ENCODE results near the gene EHD4. TPM values are rescaled to one million over a fixed set of nuclear protein-coding genes. Genes with fewer than 3 reads are reported as not detected.

Gene EHD4
- total RNA-seq, 1 donor from 2014 or later = 2.0 TPM

- DNase-seq (ENCODE audit: low spot score in 2 of 2) (no peak), FAIRE-seq (no peak)
Measured at GRCh38 chr15:41995476-41995855, 23.1 kb upstream of the EHD4 start.

- DNase-seq (ENCODE audit: low spot score in 2 of 2) (no peak), FAIRE-seq (no peak)
Measured at GRCh38 chr15:41994772-41995475, 22.6 kb upstream of the EHD4 start.

- FAIRE-seq = no peak
- DNase-seq (ENCODE audit: low spot score in 2 of 2) = no peak
Measured at GRCh38 chr15:41994171-41994650, 21.9 kb upstream of the EHD4 start.

GRCh38 chr15:41993472-41994170 lies 21.3 kb upstream of the EHD4 start:
- FAIRE-seq (no peak), DNase-seq (ENCODE audit: low spot score in 2 of 2) (no peak)

GRCh38 chr15:41992803-41993190 lies 20.4 kb upstream of the EHD4 start:
- FAIRE-seq (no peak), DNase-seq (ENCODE audit: low spot score in 2 of 2) (no peak)

- FAIRE-seq = no peak
- no peak for DNase-seq (ENCODE audit: low spot score in 2 of 2)
Measured at GRCh38 chr15:41992151-41992802, 19.9 kb upstream of the EHD4 start.

GRCh38 chr15:41990691-41991090 lies 18.3 kb upstream of the EHD4 start:
- no peak for FAIRE-seq
- no peak for DNase-seq (ENCODE audit: low spot score in 2 of 2)

- DNase-seq (ENCODE audit: low spot score in 2 of 2) (no peak), FAIRE-seq (no peak)
Measured at GRCh38 chr15:41990243-41990605, 17.9 kb upstream of the EHD4 start.

GRCh38 chr15:41989573-41990242 lies 17.4 kb upstream of the EHD4 start:
- peak; percentile 67 to 91 for DNase-seq (ENCODE audit: low spot score in 2 of 2)
- FAIRE-seq = no peak

- no peak for DNase-seq (ENCODE audit: low spot score in 2 of 2)
- no peak for FAIRE-seq
Measured at GRCh38 chr15:41988896-41989572, 16.7 kb upstream of the EHD4 start.

GRCh38 chr15:41987925-41988275 lies 15.5 kb upstream of the EHD4 start:
- FAIRE-seq = no peak
- DNase-seq (ENCODE audit: low spot score in 2 of 2) = no peak

GRCh38 chr15:41987246-41987924 lies 15.0 kb upstream of the EHD4 start:
- FAIRE-seq (no peak), DNase-seq (ENCODE audit: low spot score in 2 of 2) (no peak)

GRCh38 chr15:41985236-41986160 lies 13.1 kb upstream of the EHD4 start:
- no peak for FAIRE-seq

GRCh38 chr15:41984622-41985021 lies 12.3 kb upstream of the EHD4 start:
- FAIRE-seq = no peak
- no peak for DNase-seq (ENCODE audit: low spot score in 2 of 2)

More at GRCh38 chr15:41985236-41986160, 13.1 kb upstream of the EHD4 start:
- DNase-seq (ENCODE audit: low spot score in 2 of 2) = no peak

- no peak for DNase-seq (ENCODE audit: low spot score in 2 of 2)
- no peak for FAIRE-seq
Measured at GRCh38 chr15:41983621-41984571, 11.5 kb upstream of the EHD4 start.

- DNase-seq (ENCODE audit: low spot score in 2 of 2) (no peak), FAIRE-seq (no peak)
Measured at GRCh38 chr15:41983221-41983620, 10.9 kb upstream of the EHD4 start.

- no peak for FAIRE-seq
- DNase-seq (ENCODE audit: low spot score in 2 of 2) = no peak
Measured at GRCh38 chr15:41982133-41982930, 10.0 kb upstream of the EHD4 start.
